Tibial nerve (tissue), 4 donors: Measurements from ENCODE around the gene ABHD1.

ENCODE experiments used
- EP300 ChIP-seq, 2 donors: sonication (generic); formaldehyde crosslinking; IDR thresholded peaks; one replicate each; pipeline ENCODE4 v1.6.1; 2017; ENCODE audit warnings: antibody characterized with exemption in 2 of 2, mild to moderate bottlenecking in 1 of 2
- TF ChIP-seq, protein P1 (sequence below), 5 experiments: fragments of 200-600 bp in 3 of 5; fragments of 450-650 bp in 2 of 5; sonication (generic) in 3 of 5; IDR thresholded peaks; one replicate each; pipeline ENCODE4 v1.5.1; 2016 to 2019; ENCODE audit warnings: antibody characterized with exemption in 5 of 5, mild to moderate bottlenecking in 3 of 5, moderate library complexity in 2 of 5

DNA sequence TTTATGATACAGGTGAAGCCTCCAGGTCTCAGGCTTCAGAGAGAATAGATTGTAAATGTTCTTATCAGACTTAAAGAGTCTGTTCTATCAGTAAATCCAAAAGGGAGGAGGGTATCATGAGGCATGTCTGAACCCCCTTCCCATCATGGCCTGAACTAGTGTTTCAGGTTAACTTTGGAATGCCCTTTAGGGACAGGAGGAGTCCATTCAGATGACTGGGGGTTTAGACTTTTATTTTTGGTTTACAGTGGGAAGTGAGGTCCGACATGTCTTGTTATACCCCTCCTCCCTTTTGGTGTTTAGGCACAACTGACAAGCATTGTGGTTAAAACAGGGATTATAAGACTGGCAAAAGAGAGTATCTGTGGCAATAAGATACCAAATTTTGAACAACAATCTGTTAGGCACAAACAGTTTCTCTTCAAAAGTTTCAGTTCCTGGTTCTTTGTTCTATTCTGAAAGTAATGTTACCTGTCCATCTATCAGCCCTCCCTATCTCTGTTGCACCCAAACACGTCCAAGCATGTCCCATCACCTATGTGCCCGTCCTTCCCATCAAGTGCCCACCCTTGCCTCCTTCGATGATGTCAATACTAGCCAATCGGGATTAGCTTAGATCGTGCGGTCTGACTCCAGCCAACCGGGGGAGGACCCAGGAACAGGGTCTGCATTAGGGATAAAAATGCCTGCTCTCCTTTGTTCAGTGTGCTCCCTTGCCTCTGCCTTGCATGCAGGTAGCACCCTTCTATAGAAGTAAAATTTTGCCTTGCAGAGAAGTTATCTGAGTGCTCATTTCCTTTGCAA lies 41.5 kb downstream of the ABHD1 start:
- no peak for TF ChIP-seq EP300 (IDR thresholded peaks at IDR 0.05)
- TF ChIP-seq, protein P1, sequence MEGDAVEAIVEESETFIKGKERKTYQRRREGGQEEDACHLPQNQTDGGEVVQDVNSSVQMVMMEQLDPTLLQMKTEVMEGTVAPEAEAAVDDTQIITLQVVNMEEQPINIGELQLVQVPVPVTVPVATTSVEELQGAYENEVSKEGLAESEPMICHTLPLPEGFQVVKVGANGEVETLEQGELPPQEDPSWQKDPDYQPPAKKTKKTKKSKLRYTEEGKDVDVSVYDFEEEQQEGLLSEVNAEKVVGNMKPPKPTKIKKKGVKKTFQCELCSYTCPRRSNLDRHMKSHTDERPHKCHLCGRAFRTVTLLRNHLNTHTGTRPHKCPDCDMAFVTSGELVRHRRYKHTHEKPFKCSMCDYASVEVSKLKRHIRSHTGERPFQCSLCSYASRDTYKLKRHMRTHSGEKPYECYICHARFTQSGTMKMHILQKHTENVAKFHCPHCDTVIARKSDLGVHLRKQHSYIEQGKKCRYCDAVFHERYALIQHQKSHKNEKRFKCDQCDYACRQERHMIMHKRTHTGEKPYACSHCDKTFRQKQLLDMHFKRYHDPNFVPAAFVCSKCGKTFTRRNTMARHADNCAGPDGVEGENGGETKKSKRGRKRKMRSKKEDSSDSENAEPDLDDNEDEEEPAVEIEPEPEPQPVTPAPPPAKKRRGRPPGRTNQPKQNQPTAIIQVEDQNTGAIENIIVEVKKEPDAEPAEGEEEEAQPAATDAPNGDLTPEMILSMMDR (IDR thresholded peaks at IDR 0.05) = no peak
